HG03045 (cell line): ENCODE measurements around the gene PARP16.
"Not testable (repeated sequence)": the region's sequence is repeated elsewhere in the genome, so short reads cannot be mapped to it uniquely, and the experiment has no call there.

Experiments used
- ATAC-seq: cut with Tn5 transposase; IDR thresholded peaks from one replicate; pipeline ENCODE4 v1.9.1; 2021; ENCODE audit warnings: mild to moderate bottlenecking, moderate library complexity; ENCODE audit not compliant: unreplicated experiment

The PARP16 gene

GRCh38 chr15:65278480-65278879, 8.2 kb downstream of the PARP16 start:
- ATAC-seq = no peak

- ATAC-seq = no peak
Measured at GRCh38 chr15:65277015-65277414, 9.7 kb downstream of the PARP16 start.

- ATAC-seq = no peak
Measured at GRCh38 chr15:65275728-65276126, 11.0 kb downstream of the PARP16 start.

- ATAC-seq = no peak
Measured at GRCh38 chr15:65275104-65275727, 11.5 kb downstream of the PARP16 start.

GRCh38 chr15:65270811-65271545, 15.7 kb downstream of the PARP16 start:
- ATAC-seq = not testable (repeated sequence)

- ATAC-seq = no peak
Measured at GRCh38 chr15:65268411-65268810, 18.3 kb downstream of the PARP16 start.

- ATAC-seq = no peak
Measured at GRCh38 chr15:65266469-65266868, 20.2 kb downstream of the PARP16 start.

GRCh38 chr15:65264863-65265430, 21.7 kb downstream of the PARP16 start:
- ATAC-seq = no peak

GRCh38 chr15:65263313-65263712, 23.4 kb downstream of the PARP16 start:
- ATAC-seq = no peak

- ATAC-seq = no peak
Measured at GRCh38 chr15:65260968-65261367, 25.7 kb downstream of the PARP16 start.

GRCh38 chr15:65259367-65259797, 27.3 kb downstream of the PARP16 start:
- no peak for ATAC-seq

- no peak for ATAC-seq
Measured at GRCh38 chr15:65258375-65259262, 28.1 kb downstream of the PARP16 start.

GRCh38 chr15:65255486-65256140, 31.1 kb downstream of the PARP16 start:
- no peak for ATAC-seq

GRCh38 chr15:65254758-65255157, 31.9 kb downstream of the PARP16 start:
- no peak for ATAC-seq

- ATAC-seq = no peak
Measured at GRCh38 chr15:65254356-65254755, 32.3 kb downstream of the PARP16 start.

- ATAC-seq = peak; percentile 54
Measured at GRCh38 chr15:65249641-65250040, 37.0 kb downstream of the PARP16 start.

GRCh38 chr15:65248511-65249255, 38.0 kb downstream of the PARP16 start:
- no peak for ATAC-seq

GRCh38 chr15:65246939-65247338, 39.7 kb downstream of the PARP16 start:
- no peak for ATAC-seq

- no peak for ATAC-seq
Measured at GRCh38 chr15:65246026-65246714, 40.5 kb downstream of the PARP16 start.
